WTC11 (cell line): ENCODE measurements around the gene CRACDL. TPM values are rescaled to one million over a fixed set of nuclear protein-coding genes. Genes with fewer than 3 reads are reported as not detected.

Source experiments
- ATAC-seq: fragments of 200-7000 bp; cut with Tn5 transposase; 2 replicates; pipeline ENCODE4 v1.10.0; 2021; ENCODE audit warnings: mild to moderate bottlenecking, moderate library complexity
- CTCF ChIA-PET: fragments of 300-600 bp; sonication (Branson Sonifier 250); formaldehyde crosslinking; loops from one replicate; lab custom pipeline; 2021; ENCODE audit warnings: antibody characterized with exemption; lab: Charles Lee
- POLR2A ChIA-PET: fragments of 350-600 bp; sonication (Branson Sonifier 250); formaldehyde crosslinking; loops from one replicate; lab custom pipeline; 2021; ENCODE audit warnings: antibody characterized with exemption; lab: Charles Lee
- DNase-seq: peaks from one replicate; pipeline ENCODE4 v3.0.0; 2021; ENCODE audit warnings: low spot score
- H3K27ac Mint-ChIP-seq: 2 replicates; pipeline ENCODE4 v1.8.0; 2021; ENCODE audit warnings: mixed read lengths
- H3K27me3 Mint-ChIP-seq: 2 replicates; pipeline ENCODE4 v1.8.0; 2021; ENCODE audit warnings: low read depth, mild to moderate bottlenecking, moderate library complexity, mixed read lengths
- H3K36me3 Mint-ChIP-seq: 2 replicates; pipeline ENCODE4 v1.8.0; 2021; ENCODE audit warnings: mixed read lengths
- H3K4me1 Mint-ChIP-seq: 2 replicates; pipeline ENCODE4 v1.8.0; 2022; ENCODE audit warnings: mixed read lengths
- H3K4me3 Mint-ChIP-seq: 2 replicates; pipeline ENCODE4 v1.8.0; 2021; ENCODE audit warnings: mild to moderate bottlenecking, moderate library complexity, mixed read lengths
- H3K9me3 Mint-ChIP-seq: 2 replicates; pipeline ENCODE4 v1.8.0; 2021; ENCODE audit warnings: mixed read lengths
- AR ChIP-seq: fragments of 250-450 bp; sonication (Bioruptor Pico); IDR thresholded peaks from 2 replicates; pipeline ENCODE4 v1.9.0; 2021; ENCODE audit warnings: mild to moderate bottlenecking
- CDX4 ChIP-seq: fragments of 250-450 bp; sonication (Bioruptor Pico); IDR thresholded peaks from 2 replicates; pipeline ENCODE4 v1.9.0; 2021; ENCODE audit warnings: moderate library complexity, mild to moderate bottlenecking, inconsistent platforms, borderline replicate concordance
- ELF4 ChIP-seq: sonication (generic); formaldehyde crosslinking; IDR thresholded peaks from 2 replicates; pipeline ENCODE4 v1.8.1; 2022; ENCODE audit warnings: low read depth, mild to moderate bottlenecking, moderate library complexity, missing genetic modification reagents
- FOXP1 ChIP-seq: sonication (generic); formaldehyde crosslinking; IDR thresholded peaks from 2 replicates; pipeline ENCODE4 v1.8.0; 2022; ENCODE audit warnings: missing genetic modification reagents, mild to moderate bottlenecking, moderate library complexity, borderline replicate concordance
- FOXP4 ChIP-seq: sonication (generic); formaldehyde crosslinking; IDR thresholded peaks from 2 replicates; pipeline ENCODE4 v1.8.0; 2022; ENCODE audit warnings: mild to moderate bottlenecking, missing genetic modification reagents
- IRF1 ChIP-seq: sonication (generic); formaldehyde crosslinking; IDR thresholded peaks from 2 replicates; pipeline ENCODE4 v1.8.0; 2023; ENCODE audit warnings: missing genetic modification reagents
- MAX ChIP-seq: sonication (generic); formaldehyde crosslinking; IDR thresholded peaks from 2 replicates; pipeline ENCODE4 v1.8.0; 2022; ENCODE audit warnings: mild to moderate bottlenecking, missing genetic modification reagents
- MLX ChIP-seq: sonication (generic); formaldehyde crosslinking; IDR thresholded peaks from 2 replicates; pipeline ENCODE4 v1.8.1; 2023; ENCODE audit warnings: mild to moderate bottlenecking, missing genetic modification reagents, moderate library complexity
- OVOL2 ChIP-seq: fragments of 250-450 bp; sonication (Bioruptor Pico); IDR thresholded peaks from 2 replicates; pipeline ENCODE4 v1.9.0; 2021; ENCODE audit warnings: mild to moderate bottlenecking, borderline replicate concordance
- PREB ChIP-seq: sonication (generic); formaldehyde crosslinking; IDR thresholded peaks from 2 replicates; pipeline ENCODE4 v1.8.1; 2022; ENCODE audit warnings: mild to moderate bottlenecking, missing genetic modification reagents, moderate library complexity, borderline replicate concordance
- SOX15 ChIP-seq: fragments of 250-450 bp; sonication (Bioruptor Pico); IDR thresholded peaks from 2 replicates; pipeline ENCODE4 v1.9.0; 2021; ENCODE audit warnings: mild to moderate bottlenecking
- SP1 ChIP-seq: sonication (generic); formaldehyde crosslinking; conservative IDR thresholded peaks from 2 replicates; pipeline ENCODE4 v1.8.1; 2022; ENCODE audit warnings: missing genetic modification reagents
- TP53 ChIP-seq: sonication (generic); formaldehyde crosslinking; IDR thresholded peaks from 2 replicates; pipeline ENCODE4 v1.8.1; 2023; ENCODE audit warnings: mild to moderate bottlenecking, missing genetic modification reagents
- ZNF263 ChIP-seq: sonication (generic); formaldehyde crosslinking; IDR thresholded peaks from 2 replicates; pipeline ENCODE4 v1.8.1; 2022; ENCODE audit warnings: low read depth, mild to moderate bottlenecking, moderate library complexity, missing genetic modification reagents
- ZNF396 ChIP-seq: fragments of 250-450 bp; sonication (Bioruptor Pico); IDR thresholded peaks from 2 replicates; pipeline ENCODE4 v1.8.0; 2021; ENCODE audit warnings: mild to moderate bottlenecking, moderate library complexity, borderline replicate concordance
- ZNF671 ChIP-seq: fragments of 250-450 bp; sonication (Bioruptor Pico); IDR thresholded peaks from 2 replicates; pipeline ENCODE4 v1.8.0; 2021; ENCODE audit warnings: mild to moderate bottlenecking
- total RNA-seq: library from RNA; stranded (reverse); gene quantifications from 3 replicates; pipeline ENCODE4 v1.2.3, GENCODE V29; 2021

The CRACDL gene
- total RNA-seq, 1 experiment from 2014 or later, result 0.72 TPM

GRCh38 chr2:98793897-98794830 lies 141.9 kb downstream of the CRACDL start:
- Mint-ChIP-seq H3K27me3 (no peaks in the 10 kb centered on the region), H3K4me3 (no peak overlapping the region), H3K4me1 (no peaks in the 10 kb centered on the region), H3K27ac (no peak overlapping the region), H3K9me3 (no peaks in the 10 kb centered on the region), H3K36me3 (no peaks in the 10 kb centered on the region)
- TF ChIP-seq ZNF263 (no peak), FOXP4 (CRISPR knock-in tag) (no peak), PREB (CRISPR knock-in tag) (no peak), OVOL2 (no peak), CDX4 (CRISPR knock-in tag) (no peak), FOXP1 (CRISPR knock-in tag) (no peak), SOX15 (CRISPR knock-in tag) (no peak), ELF4 (CRISPR knock-in tag) (no peak), ZNF396 (CRISPR knock-in tag) (no peak), MLX (CRISPR knock-in tag) (no peak), AR (CRISPR knock-in tag) (no peak), TP53 (CRISPR knock-in tag) (no peak), ZNF671 (no peak), MAX (CRISPR knock-in tag) (no peak), SP1 (CRISPR knock-in tag) (no peak), IRF1 (CRISPR knock-in tag) (no peak)
- POLR2A ChIA-PET, result no interaction called here
- CTCF ChIA-PET, result interaction anchor here (0.6 kb wide), 1 partner anchor 132 kb away, joined by 3 read pairs; no protein-coding TSS in a partner anchor
- DNase-seq (no peak), ATAC-seq (no peak)
